ENCODE results near the gene LRCH3. TPM values are rescaled to one million over a fixed set of nuclear protein-coding genes. Genes with fewer than 3 reads are reported as not detected.

LRCH3 gene
- total RNA-seq, 2 experiments from 2014 or later = 30.8 to 36.0 TPM

- Mint-ChIP-seq H3K36me3 (ENCODE audit: low read depth) (peaks cover 5% of the 10 kb centered on the region), H3K27me3 (ENCODE audit: low read depth) (no peaks in the 10 kb centered on the region), H3K9me3 (no peaks in the 10 kb centered on the region), H3K4me3 (no peak overlapping the region), H3K4me1 (ENCODE audit: low read depth) (peaks cover 33% of the 10 kb centered on the region), H3K27ac (no peak overlapping the region)
- intact Hi-C loops (cut with micrococcal nuclease) = no loop called here
- no peak for DNase-seq
- CTCF ChIA-PET = no interaction called here
Measured at GRCh38 chr3:197811343-197811742, 20.3 kb downstream of the LRCH3 start.

DNA sequence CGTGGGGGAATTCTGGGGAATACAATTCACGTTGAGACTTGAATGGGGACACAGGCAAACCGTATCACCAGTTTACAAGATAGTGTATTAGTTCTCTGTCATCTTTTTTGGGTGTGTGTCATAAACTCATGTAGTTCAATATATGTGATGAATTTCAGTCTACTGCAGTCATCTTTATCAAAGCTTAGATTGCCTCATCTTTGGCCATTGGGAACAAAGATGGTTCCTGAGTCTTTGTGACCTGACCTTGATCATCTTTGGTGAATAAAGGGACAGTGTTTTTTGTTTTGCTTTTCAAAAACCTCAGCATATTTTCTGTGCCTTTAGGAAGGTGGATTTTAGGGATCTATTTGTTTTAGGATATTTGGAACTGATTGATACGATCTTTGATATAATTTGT is 23.3 kb downstream of the LRCH3 start:
- H3K27me3 Mint-ChIP-seq (ENCODE audit: low read depth) = no peaks in the 10 kb centered on the region
- intact Hi-C loops (cut with micrococcal nuclease) = no loop called here
- CTCF ChIA-PET = interaction anchor here (0.7 kb wide), 1 partner anchor 9 kb away, joined by 3 read pairs; no protein-coding TSS in a partner anchor
- H3K36me3 Mint-ChIP-seq (ENCODE audit: low read depth) = peaks cover 5% of the 10 kb centered on the region
- H3K27ac Mint-ChIP-seq = no peak overlapping the region
- DNase-seq = no peak
- H3K4me3 Mint-ChIP-seq = no peak overlapping the region
- peaks cover 16% of the 10 kb centered on the region for H3K4me1 Mint-ChIP-seq (ENCODE audit: low read depth)
- H3K9me3 Mint-ChIP-seq = no peaks in the 10 kb centered on the region

GRCh38 chr3:197820550-197821335 is 29.7 kb downstream of the LRCH3 start:
- Mint-ChIP-seq H3K27me3 (ENCODE audit: low read depth) (no peaks in the 10 kb centered on the region), H3K36me3 (ENCODE audit: low read depth) (peaks cover 10% of the 10 kb centered on the region), H3K27ac (no peak overlapping the region), H3K4me3 (no peak overlapping the region), H3K4me1 (ENCODE audit: low read depth) (no peaks in the 10 kb centered on the region), H3K9me3 (no peaks in the 10 kb centered on the region)
- intact Hi-C loops (cut with micrococcal nuclease) = no loop called here
- CTCF ChIA-PET = no interaction called here
- no peak for DNase-seq

DNA sequence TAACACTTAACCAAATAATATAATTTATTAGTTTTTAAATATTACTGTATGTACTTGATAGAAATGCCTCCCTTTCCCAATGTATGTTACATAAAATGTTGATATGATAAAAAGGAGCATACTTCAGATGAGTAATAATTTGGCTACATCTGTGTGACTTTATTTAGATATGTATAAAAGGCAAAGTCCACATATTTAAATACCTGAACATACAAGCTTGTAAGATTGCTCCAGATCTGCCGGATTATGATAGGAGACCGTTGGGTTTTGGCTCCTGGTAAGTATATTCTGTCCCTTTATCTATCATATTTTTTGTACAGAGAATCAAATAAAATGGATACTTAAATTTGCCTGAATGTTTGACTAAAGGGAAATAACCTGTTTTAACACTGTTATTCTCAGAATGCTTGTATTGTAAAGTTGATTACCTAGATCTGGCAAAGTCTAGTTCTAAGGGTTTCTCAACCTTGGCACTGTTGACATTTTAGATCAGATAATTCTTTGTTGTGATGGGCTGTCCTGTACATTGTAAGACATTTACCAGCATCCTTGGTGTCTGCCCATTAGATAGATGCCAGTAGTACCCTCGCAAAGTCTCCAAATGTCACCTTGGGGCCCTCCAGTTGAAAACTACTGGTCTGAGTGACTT is 38.5 kb downstream of the LRCH3 start:
- intact Hi-C loops (cut with micrococcal nuclease) = no loop called here
- Mint-ChIP-seq H3K4me3 (no peak overlapping the region), H3K27ac (no peak overlapping the region), H3K36me3 (ENCODE audit: low read depth) (peaks cover 24% of the 10 kb centered on the region), H3K9me3 (no peaks in the 10 kb centered on the region), H3K4me1 (ENCODE audit: low read depth) (no peaks in the 10 kb centered on the region), H3K27me3 (ENCODE audit: low read depth) (no peaks in the 10 kb centered on the region)
- CTCF ChIA-PET = no interaction called here
- DNase-seq = no peak

- CTCF ChIA-PET = no interaction called here
- Mint-ChIP-seq H3K27me3 (ENCODE audit: low read depth) (no peaks in the 10 kb centered on the region), H3K4me1 (ENCODE audit: low read depth) (no peaks in the 10 kb centered on the region), H3K4me3 (no peak overlapping the region), H3K27ac (no peak overlapping the region), H3K9me3 (no peaks in the 10 kb centered on the region), H3K36me3 (ENCODE audit: low read depth) (peaks cover 27% of the 10 kb centered on the region)
- DNase-seq = no peak
- intact Hi-C loops (cut with micrococcal nuclease) = no loop called here
Measured at GRCh38 chr3:197830308-197830966, 39.4 kb downstream of the LRCH3 start.

DNA sequence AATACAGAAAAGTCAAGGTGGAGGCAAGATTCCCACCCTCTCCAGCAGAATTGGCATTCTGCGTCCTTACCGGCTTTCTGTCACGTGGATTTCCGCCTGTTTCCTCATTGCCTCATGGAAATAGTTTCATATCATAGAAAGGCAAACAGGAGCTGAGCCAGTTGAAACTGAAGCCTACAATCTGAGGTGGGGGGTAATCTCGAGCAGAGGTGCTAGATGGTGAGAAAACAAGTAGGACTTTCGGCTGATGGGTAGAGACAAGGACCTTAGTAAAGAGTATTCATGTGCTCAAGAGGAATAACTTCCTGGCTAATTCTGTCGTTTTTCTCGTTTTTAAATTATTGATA is 39.9 kb downstream of the LRCH3 start:
- Mint-ChIP-seq H3K36me3 (ENCODE audit: low read depth) (peaks cover 27% of the 10 kb centered on the region), H3K4me3 (no peak overlapping the region), H3K4me1 (ENCODE audit: low read depth) (no peaks in the 10 kb centered on the region), H3K27ac (no peak overlapping the region), H3K9me3 (no peaks in the 10 kb centered on the region), H3K27me3 (ENCODE audit: low read depth) (no peaks in the 10 kb centered on the region)
- CTCF ChIA-PET = no interaction called here
- intact Hi-C loops (cut with micrococcal nuclease) = no loop called here
- DNase-seq = no peak

DNA sequence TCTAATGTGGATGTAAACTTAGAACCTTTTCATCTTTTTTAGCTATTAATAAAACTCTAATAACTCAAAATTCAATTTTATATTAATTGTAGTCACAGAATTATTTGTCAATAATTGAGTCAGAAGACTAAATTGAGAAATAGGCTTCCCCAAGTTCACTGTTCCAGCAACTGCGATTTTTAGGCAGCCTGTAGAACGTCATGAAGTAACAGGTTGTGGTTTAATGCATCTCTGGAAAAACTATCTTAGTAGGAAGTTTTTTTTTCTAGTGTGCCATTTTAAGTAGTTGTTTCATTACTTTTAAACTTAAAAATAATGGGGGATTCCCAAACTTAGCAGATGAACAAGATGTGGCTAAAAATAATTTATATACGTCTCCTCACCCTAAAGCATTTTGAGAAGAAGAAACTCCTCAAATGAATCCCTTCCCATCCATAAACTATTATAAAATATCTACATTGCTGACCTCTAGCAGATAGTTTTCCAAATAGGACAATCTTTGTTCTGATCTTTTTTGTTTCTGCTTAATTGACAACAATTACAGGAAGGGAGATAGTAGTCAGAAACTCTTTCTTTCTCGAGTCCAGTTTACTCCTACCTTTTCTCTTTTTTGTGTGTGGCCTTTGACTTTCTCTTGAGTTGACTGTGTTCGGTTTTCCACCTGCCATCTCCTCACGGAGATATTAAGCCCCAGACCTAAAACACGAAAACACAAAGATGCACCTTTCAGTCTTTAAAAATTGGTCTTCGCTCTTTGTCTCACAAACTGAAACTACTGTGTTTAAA is 43.1 kb downstream of the LRCH3 start:
- no peak overlapping the region for H3K4me3 Mint-ChIP-seq
- no peak overlapping the region for H3K27ac Mint-ChIP-seq

GRCh38 chr3:197835509-197835908 is 44.5 kb downstream of the LRCH3 start:
- peaks cover 27% of the 10 kb centered on the region for H3K36me3 Mint-ChIP-seq (ENCODE audit: low read depth)
- H3K27me3 Mint-ChIP-seq (ENCODE audit: low read depth) = no peaks in the 10 kb centered on the region
- DNase-seq = no peak
- intact Hi-C loops (cut with micrococcal nuclease) = no loop called here
- CTCF ChIA-PET = no interaction called here
- H3K4me1 Mint-ChIP-seq (ENCODE audit: low read depth) = no peaks in the 10 kb centered on the region
- no peak overlapping the region for H3K27ac Mint-ChIP-seq
- no peaks in the 10 kb centered on the region for H3K9me3 Mint-ChIP-seq
- H3K4me3 Mint-ChIP-seq = no peak overlapping the region

More for the DNA sequence above, 43.1 kb downstream of the LRCH3 start:
- no peaks in the 10 kb centered on the region for H3K9me3 Mint-ChIP-seq
- H3K36me3 Mint-ChIP-seq (ENCODE audit: low read depth) = peaks cover 23% of the 10 kb centered on the region
- intact Hi-C loops (cut with micrococcal nuclease) = no loop called here
- H3K4me1 Mint-ChIP-seq (ENCODE audit: low read depth) = no peaks in the 10 kb centered on the region
- CTCF ChIA-PET = no interaction called here
- no peaks in the 10 kb centered on the region for H3K27me3 Mint-ChIP-seq (ENCODE audit: low read depth)
- DNase-seq = no peak

- Mint-ChIP-seq H3K27ac (no peak overlapping the region), H3K4me1 (ENCODE audit: low read depth) (no peaks in the 10 kb centered on the region), H3K36me3 (ENCODE audit: low read depth) (peaks cover 24% of the 10 kb centered on the region), H3K9me3 (no peaks in the 10 kb centered on the region), H3K27me3 (ENCODE audit: low read depth) (no peaks in the 10 kb centered on the region), H3K4me3 (no peak overlapping the region)
- intact Hi-C loops (cut with micrococcal nuclease) = no loop called here
- CTCF ChIA-PET = no interaction called here
- no peak for DNase-seq
Measured at GRCh38 chr3:197836244-197836643, 45.2 kb downstream of the LRCH3 start.

GRCh38 chr3:197837282-197837681 is 46.2 kb downstream of the LRCH3 start:
- Mint-ChIP-seq H3K36me3 (ENCODE audit: low read depth) (peaks cover 23% of the 10 kb centered on the region), H3K27me3 (ENCODE audit: low read depth) (no peaks in the 10 kb centered on the region), H3K4me3 (no peak overlapping the region), H3K4me1 (ENCODE audit: low read depth) (no peaks in the 10 kb centered on the region), H3K9me3 (no peaks in the 10 kb centered on the region), H3K27ac (no peak overlapping the region)
- CTCF ChIA-PET = no interaction called here
- intact Hi-C loops (cut with micrococcal nuclease) = no loop called here
- no peak for DNase-seq

DNA sequence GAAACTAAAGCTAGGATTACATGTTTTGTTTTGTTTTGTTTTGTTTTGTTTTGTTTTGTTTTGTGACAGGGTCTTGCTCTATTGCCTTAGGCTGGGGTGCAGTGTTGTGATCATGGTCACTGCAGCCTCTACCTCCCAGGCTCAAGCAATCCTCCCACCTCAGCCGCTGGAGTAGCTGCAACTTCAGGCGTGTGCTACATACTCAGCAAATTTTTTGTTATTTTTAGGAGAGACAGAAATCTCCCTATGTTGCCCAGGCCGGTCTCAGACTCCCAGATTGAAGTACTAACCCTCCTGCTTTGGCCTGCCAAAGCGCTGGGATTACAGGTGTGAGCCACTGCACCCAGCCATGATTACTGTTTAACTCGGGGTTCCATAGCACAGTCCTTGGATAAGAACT is 50.7 kb downstream of the LRCH3 start:
- H3K27me3 Mint-ChIP-seq (ENCODE audit: low read depth) = no peaks in the 10 kb centered on the region
- intact Hi-C loops (cut with micrococcal nuclease) = no loop called here
- H3K9me3 Mint-ChIP-seq = no peaks in the 10 kb centered on the region
- peaks cover 5% of the 10 kb centered on the region for H3K4me1 Mint-ChIP-seq (ENCODE audit: low read depth)
- H3K27ac Mint-ChIP-seq = no peak overlapping the region
- H3K36me3 Mint-ChIP-seq (ENCODE audit: low read depth) = peaks cover 32% of the 10 kb centered on the region
- CTCF ChIA-PET = interaction anchor here (0.6 kb wide), 1 partner anchor 1145 kb away, joined by 6 read pairs; no protein-coding TSS in a partner anchor
- no peak for DNase-seq
- no peak overlapping the region for H3K4me3 Mint-ChIP-seq

DNA sequence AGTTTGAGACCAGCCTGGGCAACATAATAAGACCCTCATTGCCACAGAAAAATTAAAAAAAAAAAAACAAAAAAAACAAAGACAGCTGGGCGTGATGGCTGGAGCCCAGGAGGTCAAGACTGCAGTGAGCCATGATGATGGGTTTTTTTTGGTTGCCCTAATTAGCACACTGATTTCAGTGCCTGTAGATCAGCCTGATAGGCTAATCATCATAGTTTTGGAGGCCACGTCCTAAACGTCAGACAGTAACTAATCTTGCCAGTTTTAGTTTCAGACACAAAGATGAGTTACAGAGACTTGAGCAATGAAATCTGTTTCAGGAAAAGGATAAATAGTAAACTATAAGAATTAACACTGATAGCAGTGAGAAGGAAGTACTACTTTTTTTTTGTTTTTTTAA is 55.4 kb downstream of the LRCH3 start:
- Mint-ChIP-seq H3K27me3 (ENCODE audit: low read depth) (no peaks in the 10 kb centered on the region), H3K9me3 (no peaks in the 10 kb centered on the region), H3K36me3 (ENCODE audit: low read depth) (peaks cover 40% of the 10 kb centered on the region), H3K27ac (no peak overlapping the region), H3K4me3 (no peak overlapping the region), H3K4me1 (ENCODE audit: low read depth) (peaks cover 23% of the 10 kb centered on the region)
- CTCF ChIA-PET = no interaction called here
- intact Hi-C loops (cut with micrococcal nuclease) = no loop called here
- DNase-seq = no peak
